Panc1 (cell line): ENCODE data around the gene TMEM129.

Experiments
- CTCF ChIP-seq: fragments of 450-650 bp; IDR thresholded peaks from 2 replicates; pipeline ENCODE4 v1.5.1; 2017; ENCODE audit warnings: mild to moderate bottlenecking
- POLR2AphosphoS5 ChIP-seq: IDR thresholded peaks from 2 replicates; pipeline ENCODE4 v1.6.1; 2012; ENCODE audit warnings: mild to moderate bottlenecking, low read depth, low read length, moderate library complexity
- TF ChIP-seq, protein P1 (sequence below), 2 experiments: IDR thresholded peaks; 2 replicates each; pipeline ENCODE4 v1.6.1; 2011 to 2012; ENCODE audit warnings: low read depth in 2 of 2, control low read depth in 1 of 2, low read length in 1 of 2, mild to moderate bottlenecking in 1 of 2, moderate library complexity in 1 of 2; ENCODE audit not compliant: insufficient read depth in 1 of 2

- no peak for TF ChIP-seq CTCF
- no peak for TF ChIP-seq POLR2AphosphoS5
- TF ChIP-seq, protein P1, sequence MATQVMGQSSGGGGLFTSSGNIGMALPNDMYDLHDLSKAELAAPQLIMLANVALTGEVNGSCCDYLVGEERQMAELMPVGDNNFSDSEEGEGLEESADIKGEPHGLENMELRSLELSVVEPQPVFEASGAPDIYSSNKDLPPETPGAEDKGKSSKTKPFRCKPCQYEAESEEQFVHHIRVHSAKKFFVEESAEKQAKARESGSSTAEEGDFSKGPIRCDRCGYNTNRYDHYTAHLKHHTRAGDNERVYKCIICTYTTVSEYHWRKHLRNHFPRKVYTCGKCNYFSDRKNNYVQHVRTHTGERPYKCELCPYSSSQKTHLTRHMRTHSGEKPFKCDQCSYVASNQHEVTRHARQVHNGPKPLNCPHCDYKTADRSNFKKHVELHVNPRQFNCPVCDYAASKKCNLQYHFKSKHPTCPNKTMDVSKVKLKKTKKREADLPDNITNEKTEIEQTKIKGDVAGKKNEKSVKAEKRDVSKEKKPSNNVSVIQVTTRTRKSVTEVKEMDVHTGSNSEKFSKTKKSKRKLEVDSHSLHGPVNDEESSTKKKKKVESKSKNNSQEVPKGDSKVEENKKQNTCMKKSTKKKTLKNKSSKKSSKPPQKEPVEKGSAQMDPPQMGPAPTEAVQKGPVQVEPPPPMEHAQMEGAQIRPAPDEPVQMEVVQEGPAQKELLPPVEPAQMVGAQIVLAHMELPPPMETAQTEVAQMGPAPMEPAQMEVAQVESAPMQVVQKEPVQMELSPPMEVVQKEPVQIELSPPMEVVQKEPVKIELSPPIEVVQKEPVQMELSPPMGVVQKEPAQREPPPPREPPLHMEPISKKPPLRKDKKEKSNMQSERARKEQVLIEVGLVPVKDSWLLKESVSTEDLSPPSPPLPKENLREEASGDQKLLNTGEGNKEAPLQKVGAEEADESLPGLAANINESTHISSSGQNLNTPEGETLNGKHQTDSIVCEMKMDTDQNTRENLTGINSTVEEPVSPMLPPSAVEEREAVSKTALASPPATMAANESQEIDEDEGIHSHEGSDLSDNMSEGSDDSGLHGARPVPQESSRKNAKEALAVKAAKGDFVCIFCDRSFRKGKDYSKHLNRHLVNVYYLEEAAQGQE (IDR thresholded peaks at IDR 0.05; ENCODE audit: insufficient read depth in 1 of 2, low read depth in 2 of 2, low read length in 1 of 2): no peak
Observed at GRCh38 chr4:1765409-1766072, 44.4 kb upstream of the TMEM129 start.
